ENCODE results near the gene ADCY1.
"Not testable (repeated sequence)": the region's sequence is repeated elsewhere in the genome, so short reads cannot be mapped to it uniquely, and the experiment has no call there.

The ADCY1 gene

DNA sequence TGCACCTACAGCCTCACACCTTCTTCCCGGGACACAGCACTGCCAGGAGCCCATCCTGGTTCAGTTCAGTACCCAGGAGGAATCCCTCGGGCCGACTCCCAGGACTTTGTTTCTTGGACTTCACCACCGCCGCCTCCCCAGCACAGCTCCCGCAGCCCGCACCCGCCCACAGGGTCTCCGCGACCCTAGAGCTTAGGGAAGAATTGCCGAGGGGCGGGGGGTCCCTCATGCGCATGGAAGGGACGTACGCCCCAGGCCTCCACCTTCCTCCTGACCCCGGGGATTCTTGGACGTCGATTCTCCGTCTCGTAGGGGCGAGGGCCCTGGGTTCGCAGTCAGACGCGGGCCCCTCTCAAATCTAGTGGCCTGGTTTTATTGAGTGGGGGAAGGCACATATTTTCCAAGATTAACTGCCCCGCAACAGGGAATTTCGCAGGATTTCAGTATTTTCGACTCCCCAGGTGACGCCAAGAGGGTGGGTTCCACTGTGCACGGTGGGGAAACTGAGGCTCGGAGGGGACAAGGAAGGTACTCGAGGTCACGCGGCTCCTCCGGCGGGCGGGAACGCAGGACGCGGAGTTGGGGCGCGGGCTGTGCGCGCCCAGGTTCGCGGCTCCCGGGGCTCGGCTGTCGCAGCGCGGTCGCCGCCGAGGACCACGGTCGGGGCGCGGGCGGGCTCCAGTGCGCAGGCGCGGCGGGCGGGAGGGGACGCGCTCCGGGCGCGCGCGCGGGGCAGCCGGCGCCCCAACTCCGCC lies at the start of gene ADCY1:
TSS of gene ADCY1 (plus strand) at position 708 of the 755 bp plus-strand sequence. CDS start 176 bp downstream, outside the sequence.
- DNase-seq: peak in 1 of 2 experiments; percentile 56

DNA sequence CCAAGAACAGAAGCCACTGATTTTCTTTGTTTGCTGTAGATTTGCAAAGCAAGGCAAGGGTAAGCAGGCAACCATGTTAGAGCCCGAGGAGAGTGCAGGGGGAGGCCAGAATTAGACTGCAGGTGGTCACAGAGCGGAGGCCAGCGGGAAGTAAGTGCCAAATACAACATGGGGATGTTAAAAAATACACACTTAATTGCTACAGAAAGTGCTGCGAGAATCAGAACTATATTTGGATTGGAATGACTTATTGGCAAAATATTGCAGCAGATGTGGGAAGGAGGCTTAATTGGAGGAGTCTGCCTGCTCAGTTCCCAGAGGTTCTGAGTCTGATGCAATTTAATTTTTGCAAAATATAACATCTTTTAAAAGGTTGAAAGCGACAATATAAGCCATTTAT lies 49.7 kb upstream of the ADCY1 start:
- DNase-seq: no peak

DNA sequence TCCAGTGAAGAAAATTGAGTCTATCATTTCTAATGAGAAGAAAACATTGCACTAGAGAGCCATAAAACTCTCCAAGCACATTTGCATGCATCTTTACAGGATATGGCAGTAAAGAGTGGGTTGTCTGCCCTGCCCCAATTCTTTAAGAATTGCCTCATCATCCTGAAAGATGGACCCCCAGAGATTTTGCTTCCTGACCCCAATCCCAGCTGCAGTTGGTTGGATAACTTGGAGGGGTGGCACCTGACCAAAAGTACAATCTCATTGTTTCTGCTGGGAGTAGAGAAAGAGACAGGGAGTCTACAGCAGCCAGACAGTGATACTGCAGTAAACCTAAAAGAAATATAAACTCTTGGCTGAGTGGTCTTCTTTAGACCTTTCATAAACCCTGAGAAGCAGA lies 49.1 kb upstream of the ADCY1 start:
- DNase-seq: no peak

DNA sequence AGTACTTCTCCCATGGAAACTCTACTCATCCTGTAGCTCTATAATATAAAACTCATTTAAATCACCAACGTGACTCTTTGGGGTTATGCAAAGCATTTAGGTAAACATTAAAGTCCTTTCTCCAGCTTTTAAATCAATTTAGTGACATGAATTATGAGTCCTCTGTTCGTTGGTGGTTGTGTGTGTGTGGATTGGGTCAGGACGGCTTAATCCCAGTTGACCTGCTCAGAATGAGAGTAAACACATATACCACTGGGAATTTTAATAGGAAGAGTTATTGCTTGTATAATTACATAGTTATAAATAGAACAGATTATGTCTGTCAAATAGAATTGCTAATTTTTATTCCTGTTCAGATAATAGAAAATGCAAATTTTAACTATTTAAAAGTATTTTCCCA lies 30.7 kb upstream of the ADCY1 start:
- peak; percentile 86 to 89 for DNase-seq

DNA sequence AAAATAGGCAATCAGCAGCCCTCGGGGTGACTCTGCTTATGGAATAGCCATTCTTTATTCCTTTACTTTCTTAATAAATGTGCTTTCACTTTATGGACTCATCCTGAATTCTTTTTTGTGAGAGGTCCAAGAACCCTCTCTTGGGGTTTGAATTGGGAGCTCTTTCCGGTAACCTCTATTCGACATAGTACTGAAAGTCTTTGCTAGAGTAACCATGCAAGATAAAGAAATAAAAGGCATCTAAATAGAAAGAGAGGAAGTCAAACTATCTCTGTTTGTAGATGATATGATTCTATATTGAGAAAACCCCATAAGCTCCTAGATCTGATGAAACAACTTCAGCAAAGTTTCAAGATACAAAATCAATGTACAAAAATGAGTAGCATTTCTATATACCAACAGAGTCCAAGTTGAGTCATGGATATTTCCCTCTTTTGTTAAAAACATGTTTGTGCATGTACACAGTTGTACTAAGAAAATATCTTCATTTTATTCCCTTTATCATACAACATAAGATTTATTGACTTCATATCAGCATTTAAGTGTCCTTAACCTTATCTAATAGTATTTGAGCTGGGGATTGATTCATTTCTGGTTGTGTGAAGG lies 29.0 kb upstream of the ADCY1 start:
- not testable (repeated sequence) for DNase-seq

DNA sequence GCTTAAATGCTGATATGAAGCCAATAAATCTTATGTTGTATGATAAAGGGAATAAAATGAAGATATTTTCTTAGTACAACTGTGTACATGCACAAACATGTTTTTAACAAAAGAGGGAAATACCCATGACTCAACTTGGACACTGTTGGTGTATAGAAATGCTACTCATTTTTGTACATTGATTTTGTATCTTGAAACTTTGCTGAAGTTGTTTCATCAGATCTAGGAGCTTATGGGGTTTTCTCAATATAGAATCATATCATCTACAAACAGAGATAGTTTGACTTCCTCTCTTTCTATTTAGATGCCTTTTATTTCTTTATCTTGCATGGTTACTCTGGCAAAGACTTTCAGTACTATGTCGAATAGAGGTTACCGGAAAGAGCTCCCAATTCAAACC lies 25.3 kb upstream of the ADCY1 start:
- not testable (repeated sequence) for DNase-seq

DNA sequence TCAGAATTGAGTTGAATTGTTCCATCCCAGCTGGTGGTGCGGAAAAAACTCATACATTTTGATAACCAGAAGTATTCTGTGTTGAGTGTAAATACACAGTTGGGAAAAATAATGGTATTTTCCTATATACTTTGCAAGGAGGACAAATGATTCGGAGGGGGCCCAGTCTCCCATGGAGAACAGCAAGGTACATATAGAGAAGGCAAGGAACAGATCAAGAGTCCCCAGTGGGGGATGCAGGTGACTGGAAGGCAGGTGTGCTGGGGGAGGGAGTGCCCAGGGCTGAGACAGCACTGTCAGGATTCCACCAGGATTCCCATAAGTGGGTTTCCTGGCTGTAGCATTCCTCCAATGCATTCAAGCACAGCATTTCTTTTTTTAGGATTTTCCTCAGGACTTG lies 10.8 kb upstream of the ADCY1 start:
- DNase-seq: no peak

DNA sequence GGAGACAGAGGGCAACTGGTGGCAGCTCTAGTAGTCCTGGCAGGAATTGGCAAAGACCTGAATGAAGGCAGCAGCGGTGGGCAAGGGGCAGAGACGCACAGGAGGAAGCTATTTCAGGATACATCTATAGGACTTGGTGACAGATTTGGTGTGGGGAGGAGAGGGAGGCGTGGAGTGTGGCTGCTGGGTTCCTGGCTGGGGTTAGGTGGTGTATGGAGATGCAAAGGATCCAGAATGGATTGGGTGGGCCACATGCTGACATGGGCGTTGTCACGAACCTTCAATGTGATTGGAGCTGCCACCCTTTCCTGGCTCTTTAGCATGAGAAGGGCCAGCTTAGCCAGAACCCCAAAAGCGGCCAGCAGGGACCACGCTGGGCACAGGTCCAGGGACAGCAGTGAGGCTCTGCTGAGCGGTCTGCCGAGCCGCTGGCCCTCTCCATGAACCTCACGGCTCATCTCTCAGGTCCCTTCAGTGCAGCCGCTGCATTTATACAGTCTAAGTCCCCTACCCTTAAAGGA lies 10.2 kb upstream of the ADCY1 start:
- no peak for DNase-seq

DNA sequence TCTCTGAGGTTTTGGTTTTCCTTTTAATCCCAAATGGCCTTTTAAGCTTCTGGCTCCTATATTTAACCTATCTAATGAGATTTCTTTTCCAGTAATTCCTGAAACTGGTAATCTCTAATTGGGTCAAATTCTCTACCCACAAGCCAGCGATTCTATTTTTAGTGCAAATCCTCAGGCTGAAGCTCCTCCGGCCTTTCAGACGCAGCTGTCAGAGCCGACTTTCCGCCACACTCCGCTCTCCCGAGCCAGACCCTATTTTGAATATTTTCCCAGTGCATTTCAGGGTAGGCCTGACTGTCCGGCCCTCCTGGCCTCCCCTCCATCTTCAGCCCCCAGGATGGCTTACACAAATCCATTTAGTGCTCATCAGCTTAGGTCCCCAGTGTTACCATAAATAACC lies 9.7 kb upstream of the ADCY1 start:
- DNase-seq: peak in 1 of 2 experiments; percentile 53

DNA sequence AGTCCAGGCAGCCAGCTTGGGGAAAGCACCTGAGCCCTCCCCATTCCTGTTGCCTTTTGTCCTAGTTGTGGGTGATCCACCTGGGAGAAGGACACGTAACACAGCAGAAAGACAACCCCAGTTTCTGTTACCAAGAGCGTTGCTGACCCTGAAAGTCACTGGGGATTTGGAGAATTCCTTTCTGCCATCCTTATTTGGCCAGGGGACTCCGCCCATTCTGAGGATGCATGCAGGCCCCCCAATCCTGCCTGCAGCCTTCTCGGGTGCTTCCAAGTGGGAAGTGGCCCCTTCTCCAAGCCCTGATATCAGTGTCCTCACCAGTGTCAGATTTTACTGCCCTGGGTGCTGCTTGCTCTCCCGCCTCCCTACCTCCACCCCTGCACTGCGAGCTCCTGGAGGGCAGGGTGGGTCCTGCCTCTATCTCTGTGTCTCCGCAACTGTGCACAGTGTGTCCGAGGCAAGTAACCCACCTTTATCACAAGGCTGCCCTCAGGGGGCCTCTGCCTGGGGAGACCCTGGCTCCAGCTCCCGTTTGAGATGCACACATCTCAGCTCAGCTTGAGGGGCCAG lies 9.2 kb upstream of the ADCY1 start:
- no peak for DNase-seq

DNA sequence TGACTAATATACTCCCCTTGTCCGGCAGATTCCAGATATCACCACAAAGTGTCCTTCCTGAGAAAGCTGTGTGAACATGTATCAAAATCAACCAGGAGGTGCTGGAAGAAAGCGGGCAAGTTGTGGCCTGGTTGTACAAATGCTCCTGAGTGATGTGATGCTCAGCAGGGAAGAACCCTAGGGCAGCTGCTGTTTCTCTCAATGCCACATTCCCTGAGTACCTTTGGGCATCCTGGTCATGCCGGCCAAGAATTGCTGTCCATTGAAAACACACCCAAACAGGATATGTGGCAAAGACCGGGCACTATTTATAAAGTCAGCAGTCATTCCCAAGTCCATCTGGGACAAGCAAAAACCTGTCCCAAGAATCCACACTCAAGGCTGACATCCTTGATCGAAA lies 7.8 kb upstream of the ADCY1 start:
- DNase-seq: no peak

DNA sequence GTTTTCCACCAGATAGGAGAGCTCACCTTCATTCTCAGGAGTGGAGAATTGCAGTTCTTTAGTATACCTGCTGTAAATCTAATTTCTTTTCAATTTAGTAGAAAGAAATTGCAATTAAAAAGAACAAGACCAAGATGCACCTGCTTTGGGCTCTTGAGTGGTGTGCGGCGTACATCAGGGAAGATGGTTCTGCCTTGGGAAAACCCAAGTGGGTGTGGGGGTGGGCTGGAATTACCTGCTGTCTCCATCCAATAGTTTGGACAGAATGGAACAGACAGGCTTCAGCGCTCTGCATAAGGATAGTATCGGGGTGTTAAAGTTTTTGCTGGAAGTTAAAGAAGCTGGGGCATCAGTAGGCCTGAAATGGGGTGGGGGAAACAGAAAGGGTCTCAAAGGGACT lies 7.2 kb upstream of the ADCY1 start:
- DNase-seq: no peak

DNA sequence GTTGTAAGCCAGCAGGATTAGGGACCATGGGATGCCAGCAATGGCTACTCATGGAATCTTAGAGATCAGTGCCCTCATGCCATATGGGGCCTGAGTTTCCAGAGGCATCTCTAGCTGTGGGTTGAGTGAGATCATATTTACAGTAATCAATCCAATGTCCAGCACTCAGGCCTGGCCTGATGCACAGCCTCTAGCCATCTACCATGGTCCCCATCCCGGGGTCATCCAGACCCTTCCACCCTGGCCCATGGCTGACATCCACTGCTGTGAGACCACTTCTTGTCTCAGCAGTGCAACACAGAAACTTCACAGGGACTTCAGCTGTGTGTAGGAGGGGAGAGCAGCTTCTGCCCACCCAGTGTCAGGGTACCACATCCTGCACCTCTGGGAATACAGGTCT lies 6.5 kb upstream of the ADCY1 start:
- DNase-seq: no peak

DNA sequence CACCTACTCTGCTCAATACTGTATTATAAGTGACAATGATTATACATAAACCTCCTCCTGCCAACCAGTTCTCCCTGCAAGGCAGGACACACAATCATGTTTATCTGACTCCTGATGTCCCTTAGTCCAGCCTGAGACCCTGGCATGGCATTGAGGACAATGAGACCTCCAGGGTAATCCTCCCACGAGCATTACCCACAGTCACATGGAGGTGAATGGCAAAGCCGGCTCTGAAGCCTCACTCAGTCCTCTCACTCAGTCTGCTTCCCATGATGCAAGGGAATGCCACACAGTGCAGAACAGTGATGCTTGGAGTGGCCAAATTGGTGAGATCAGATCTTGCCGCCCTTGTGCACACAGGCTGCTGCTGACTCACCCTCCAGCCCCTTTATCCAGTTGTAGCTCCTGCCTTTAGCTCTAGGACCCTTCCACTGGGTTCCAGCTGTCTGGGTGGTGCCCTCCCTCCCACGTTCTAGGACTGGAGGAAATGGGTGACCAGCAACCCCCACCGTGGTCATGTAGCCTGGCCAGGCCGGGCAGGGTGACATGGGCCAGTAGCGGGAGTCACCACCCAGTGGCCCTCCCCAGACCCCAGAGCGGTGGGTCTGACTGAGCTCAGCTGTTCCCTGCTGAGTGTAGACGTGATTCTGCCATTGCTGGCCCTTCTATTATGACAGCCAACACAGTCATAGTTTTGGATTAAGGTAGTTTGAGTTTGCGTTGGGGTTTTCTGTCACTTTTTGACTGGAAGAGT lies 5.5 kb upstream of the ADCY1 start:
- DNase-seq: no peak

DNA sequence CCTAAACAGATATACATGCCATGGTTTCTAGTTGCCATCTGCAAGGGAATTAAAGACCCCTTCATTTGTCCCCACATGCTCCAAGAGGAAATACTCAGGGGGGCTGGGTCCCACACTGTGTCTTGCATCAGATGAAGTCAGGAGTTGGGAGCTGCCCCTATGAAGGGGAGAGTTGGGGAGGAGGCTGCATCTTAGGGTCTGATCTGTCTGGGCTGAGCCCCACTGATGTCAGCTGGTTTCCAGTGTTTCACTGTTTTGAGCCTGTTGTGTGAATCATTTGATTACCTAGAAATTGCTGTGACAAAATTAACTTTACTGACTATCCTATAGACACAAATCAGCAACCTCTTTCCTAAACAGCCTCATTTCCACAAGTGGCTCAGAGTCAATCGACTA lies 4.9 kb upstream of the ADCY1 start:
- no peak for DNase-seq

DNA sequence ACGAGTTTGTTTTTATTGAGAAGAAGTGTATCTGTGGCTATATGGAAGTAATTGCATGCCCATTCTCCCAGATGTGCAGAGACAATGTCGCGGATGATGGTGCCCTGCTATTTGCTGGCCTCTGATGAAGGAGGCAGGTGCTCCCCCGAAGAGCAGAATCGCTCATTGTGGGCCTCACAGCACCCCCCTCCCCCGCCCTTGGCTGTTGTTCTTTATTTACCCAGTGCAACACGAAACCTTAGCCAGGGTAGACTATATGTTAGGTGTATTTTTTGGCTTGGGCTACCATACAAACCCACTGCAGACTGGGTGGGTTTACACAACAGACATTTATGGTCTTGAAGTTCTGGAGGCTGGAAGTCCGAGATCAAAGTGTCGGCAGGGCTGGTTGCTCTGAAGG lies 3.4 kb upstream of the ADCY1 start:
- DNase-seq: peak in 1 of 2 experiments; percentile 28

DNA sequence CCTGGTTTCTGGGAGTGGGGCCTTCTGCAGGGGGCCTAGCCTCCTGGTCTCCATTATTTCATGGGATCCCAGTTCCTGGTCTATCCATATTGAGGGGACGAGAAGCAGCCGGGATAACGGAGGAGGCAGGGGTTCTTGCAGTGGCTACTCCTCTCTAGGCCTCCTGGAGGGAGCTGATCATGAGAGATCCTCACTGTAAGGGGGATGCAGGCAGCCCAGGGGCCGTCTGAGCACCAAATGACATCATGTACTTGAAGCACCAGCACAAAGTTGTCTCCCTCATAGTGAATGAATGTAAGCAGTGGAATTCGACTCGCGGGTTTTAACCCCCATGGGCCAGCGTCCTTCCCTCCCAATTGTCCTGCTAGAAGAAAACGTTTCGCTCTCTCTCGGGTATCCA lies 964 bp upstream of the ADCY1 start:
- no peak for DNase-seq

DNA sequence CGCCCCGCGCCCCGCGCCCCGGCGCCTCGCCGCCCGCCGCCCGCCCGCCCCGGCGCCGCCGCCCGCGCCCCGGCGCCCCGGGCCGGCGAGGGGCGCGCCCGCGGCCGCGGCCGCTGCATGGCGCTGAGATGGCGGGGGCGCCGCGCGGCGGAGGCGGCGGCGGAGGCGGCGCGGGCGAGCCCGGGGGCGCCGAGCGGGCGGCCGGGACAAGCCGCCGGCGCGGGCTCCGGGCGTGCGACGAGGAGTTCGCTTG lies 174 bp downstream of the ADCY1 start:
- no peak for DNase-seq

DNA sequence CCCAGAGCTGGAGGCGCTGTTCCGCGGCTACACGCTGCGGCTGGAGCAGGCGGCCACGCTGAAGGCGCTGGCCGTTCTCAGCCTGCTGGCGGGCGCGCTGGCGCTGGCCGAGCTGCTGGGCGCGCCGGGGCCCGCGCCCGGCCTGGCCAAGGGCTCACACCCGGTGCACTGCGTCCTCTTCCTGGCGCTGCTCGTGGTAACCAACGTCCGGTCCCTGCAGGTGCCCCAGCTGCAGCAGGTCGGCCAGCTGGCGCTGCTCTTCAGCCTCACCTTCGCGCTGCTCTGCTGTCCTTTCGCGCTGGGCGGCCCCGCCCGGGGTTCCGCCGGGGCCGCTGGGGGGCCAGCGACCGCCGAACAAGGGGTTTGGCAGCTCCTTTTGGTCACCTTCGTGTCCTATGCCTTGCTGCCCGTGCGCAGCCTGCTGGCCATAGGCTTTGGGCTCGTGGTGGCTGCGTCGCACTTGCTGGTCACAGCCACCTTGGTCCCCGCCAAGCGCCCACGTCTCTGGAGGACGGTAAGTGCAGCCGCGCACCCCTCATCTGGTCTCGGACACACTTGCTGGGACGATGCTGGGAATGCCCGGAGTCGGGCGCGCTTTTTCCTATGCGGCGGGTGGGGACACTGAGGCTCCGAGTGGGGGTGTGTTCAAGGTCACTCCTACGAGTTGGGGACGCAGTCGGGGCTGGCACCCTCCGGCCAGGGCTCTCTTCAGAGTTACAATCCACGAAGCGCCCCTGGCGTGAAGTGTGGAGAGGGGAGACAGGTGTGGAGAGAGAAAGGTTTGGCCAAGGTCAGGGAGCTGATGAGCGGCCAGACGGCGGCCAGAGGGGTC lies 717 bp downstream of the ADCY1 start:
- peak in 1 of 2 experiments; percentile 74 for DNase-seq

DNA sequence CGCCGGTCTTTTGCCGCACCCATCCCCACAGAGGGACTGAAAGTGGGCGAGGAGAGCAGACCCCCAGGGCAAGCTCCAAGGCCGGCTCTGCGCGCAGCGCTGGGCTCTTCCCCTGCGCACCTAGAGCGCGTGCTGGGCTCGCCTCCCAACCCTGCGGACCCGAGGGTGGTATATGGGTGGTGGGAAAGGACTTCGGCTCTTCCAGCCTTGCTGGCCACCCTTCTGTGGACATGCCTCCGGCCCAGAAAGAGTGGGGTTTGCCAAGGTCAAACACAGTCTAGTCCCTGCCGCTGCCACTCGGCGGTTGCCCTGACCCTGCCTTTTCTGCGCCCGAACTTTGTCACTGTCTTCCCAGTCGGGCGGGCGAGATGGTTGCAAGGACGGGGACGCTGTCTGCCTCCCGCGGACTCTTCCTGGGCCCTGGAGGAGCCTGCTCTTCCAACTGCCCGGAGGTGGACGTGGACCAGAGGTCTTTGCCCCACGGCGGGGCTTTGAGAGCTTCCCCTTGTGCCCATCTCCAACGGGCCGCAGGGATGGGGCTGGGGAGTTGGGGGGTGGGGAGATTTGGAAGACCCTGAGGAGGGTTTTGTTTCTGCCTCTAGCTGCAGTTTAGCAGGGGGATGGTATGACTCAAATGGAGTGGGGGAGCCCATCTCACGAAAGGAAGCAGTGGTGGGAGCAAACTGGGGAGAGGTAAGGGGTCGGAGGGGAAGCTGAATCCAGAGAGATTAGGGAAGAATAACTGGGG lies 1.5 kb downstream of the ADCY1 start:
- DNase-seq: peak in 1 of 2 experiments; percentile 22

DNA sequence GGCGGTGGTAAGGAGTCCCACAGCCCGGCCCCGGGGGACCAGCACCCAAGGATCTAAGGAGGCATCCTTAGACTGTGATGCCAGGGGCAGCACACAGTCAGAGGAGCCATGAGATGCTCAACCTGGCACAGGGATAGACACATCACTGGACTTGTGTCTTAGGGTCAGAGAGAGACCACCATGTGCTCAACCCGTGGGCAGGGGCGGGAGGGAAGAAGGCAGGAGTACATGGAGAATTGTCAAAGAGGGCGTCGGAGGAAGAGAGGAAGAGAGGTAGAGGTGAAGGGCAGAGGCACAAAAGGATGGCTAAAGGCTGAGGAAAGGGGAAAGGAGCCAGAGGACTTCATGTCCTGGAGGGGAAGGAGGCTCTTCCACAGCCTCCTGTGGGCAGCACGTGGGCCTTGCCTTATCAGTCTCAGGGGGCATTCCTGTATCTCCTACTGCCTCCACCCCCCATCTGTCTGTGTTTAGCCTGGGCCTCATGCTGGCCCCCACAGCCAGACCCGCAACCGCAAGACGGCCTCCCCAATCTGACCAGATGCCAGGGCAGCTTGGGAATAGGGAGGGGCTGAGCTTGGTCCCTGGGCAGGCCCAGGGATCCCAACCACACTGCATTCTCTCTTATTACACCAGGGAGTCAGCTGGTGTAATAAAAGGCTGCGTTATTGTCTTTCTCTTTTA lies 2.2 kb downstream of the ADCY1 start:
- no peak for DNase-seq
